Stomach (tissue), 9 donors: ENCODE results near the gene ZDHHC8. TPM values are rescaled to one million over a fixed set of nuclear protein-coding genes. Genes with fewer than 3 reads are reported as not detected.

Experiments used
- DNase-seq, 2 donors: peaks; one replicate each; pipeline versions ENCODE4 v3.0.0 to v3.0.0-alpha.2; 2013 to 2019
- H3K27ac ChIP-seq, 5 donors: fragments of 200-600 bp in 4 of 5; sonication (generic) in 4 of 5; one replicate each; pipeline ENCODE4 v1.5.1; 2013 to 2019; ENCODE audit warnings: mild to moderate bottlenecking in 1 of 5, moderate library complexity in 1 of 5
- H3K27me3 ChIP-seq, 3 donors: fragments of 200-600 bp; sonication (generic); one replicate each; pipeline ENCODE4 v1.5.1; 2017 to 2019; ENCODE audit warnings: mixed run types in 1 of 3
- H3K36me3 ChIP-seq, 4 donors: fragments of 200-600 bp; sonication (generic); 1 replicate in 3 of 4; 2 replicates in 1 of 4; pipeline ENCODE4 v1.5.1; 2016 to 2019
- H3K4me1 ChIP-seq, 4 donors: fragments of 200-600 bp; sonication (generic); one replicate each; pipeline ENCODE4 v1.5.1; 2016 to 2019
- H3K4me3 ChIP-seq, 4 donors: fragments of 200-600 bp; sonication (generic) in 3 of 4; one replicate each; pipeline ENCODE4 v1.5.1; 2016 to 2019; ENCODE audit warnings: mild to moderate bottlenecking in 1 of 4
- H3K9me3 ChIP-seq, 4 donors: fragments of 200-600 bp; sonication (generic); one replicate each; pipeline ENCODE4 v1.5.1; 2016 to 2019
- CTCF ChIP-seq, 7 experiments: fragments of 450-650 bp in 4 of 7; fragments of 200-600 bp in 3 of 7; sonication (generic) in 3 of 7; IDR thresholded peaks; one replicate each; pipeline ENCODE4 v1.5.1; 2016 to 2019; ENCODE audit warnings: antibody characterized with exemption in 7 of 7, control low read depth in 2 of 7, mild to moderate bottlenecking in 1 of 7
- EP300 ChIP-seq: sonication (generic); formaldehyde crosslinking; IDR thresholded peaks from one replicate; pipeline ENCODE4 v1.6.1; 2017; ENCODE audit warnings: antibody characterized with exemption
- POLR2A ChIP-seq, 4 donors: fragments of 450-650 bp; IDR thresholded peaks; one replicate each; pipeline ENCODE4 v1.6.1; 2016; ENCODE audit warnings: antibody characterized with exemption in 4 of 4, control low read depth in 2 of 4, mild to moderate bottlenecking in 1 of 4, moderate library complexity in 1 of 4
- POLR2AphosphoS5 ChIP-seq, 3 donors: sonication (generic); formaldehyde crosslinking; IDR thresholded peaks; one replicate each; pipeline ENCODE4 v1.6.1; 2016; ENCODE audit warnings: antibody characterized with exemption in 3 of 3
- WGBS, 5 donors: extraction: QIAGEN DNeasy Blood & Tissue Kit in 3 of 5; methylation state at CpG; one replicate each; pipeline versions ENCODE4 v1.1.5 to v1.1.7; 2013 to 2018; 5-methylcytosine and 5-hydroxymethylcytosine counted together
- intact Hi-C: fragments of 100-400 bp; cut with DNase I; formaldehyde crosslinking; loops from one replicate; pipeline ENCODE4 v1.15.1; 2023; ENCODE audit warnings: low total_unique reads
- polyA plus RNA-seq, 3 donors: library from polyadenylated mRNA; stranded (reverse); fragments of 200-250 nt; gene quantifications; one replicate each; pipeline ENCODE4 v1.2.3, GENCODE V29; 2013
- total RNA-seq, 5 donors: library from RNA; depleted of rRNA; stranded (reverse); fragments of >200 nt; gene quantifications; one replicate each; pipeline versions ENCODE4 v1.1.0 to v1.2.3, GENCODE V29; 2014 to 2016
- donor health status: healthy with polysubstance abuse.
- donor health status: Bipolar disorder and iron deficiency.
- donor health status: healthy.

The ZDHHC8 gene
- total and polyA plus RNA-seq, 8 donors: 3.2 to 228 (median 18.7) TPM

- 77 to 91% (median 86%) methylated on average over 6 to 18 of the region's 18 CpGs for WGBS, 5 donors
- TF ChIP-seq EP300 (no peak), POLR2A (IDR thresholded peaks at IDR 0.05) (no peak), POLR2AphosphoS5 (IDR thresholded peaks at IDR 0.05) (no peak), CTCF (IDR thresholded peaks at IDR 0.05) (no peak)
- intact Hi-C loops: no loop called here
- Histone ChIP-seq H3K4me1 (no peaks in the 10 kb centered on the region), H3K4me3 (no peak overlapping the region), H3K27ac (no peak overlapping the region), H3K9me3 (no peaks in the 10 kb centered on the region), H3K27me3 (no peaks in the 10 kb centered on the region), H3K36me3 (peaks cover 0 to 29% (median 21%) of the 10 kb centered on the region in 4 donors)
- no peak for DNase-seq
Measured at GRCh38 chr22:20148414-20148813, 16.8 kb downstream of the ZDHHC8 start.

DNA sequence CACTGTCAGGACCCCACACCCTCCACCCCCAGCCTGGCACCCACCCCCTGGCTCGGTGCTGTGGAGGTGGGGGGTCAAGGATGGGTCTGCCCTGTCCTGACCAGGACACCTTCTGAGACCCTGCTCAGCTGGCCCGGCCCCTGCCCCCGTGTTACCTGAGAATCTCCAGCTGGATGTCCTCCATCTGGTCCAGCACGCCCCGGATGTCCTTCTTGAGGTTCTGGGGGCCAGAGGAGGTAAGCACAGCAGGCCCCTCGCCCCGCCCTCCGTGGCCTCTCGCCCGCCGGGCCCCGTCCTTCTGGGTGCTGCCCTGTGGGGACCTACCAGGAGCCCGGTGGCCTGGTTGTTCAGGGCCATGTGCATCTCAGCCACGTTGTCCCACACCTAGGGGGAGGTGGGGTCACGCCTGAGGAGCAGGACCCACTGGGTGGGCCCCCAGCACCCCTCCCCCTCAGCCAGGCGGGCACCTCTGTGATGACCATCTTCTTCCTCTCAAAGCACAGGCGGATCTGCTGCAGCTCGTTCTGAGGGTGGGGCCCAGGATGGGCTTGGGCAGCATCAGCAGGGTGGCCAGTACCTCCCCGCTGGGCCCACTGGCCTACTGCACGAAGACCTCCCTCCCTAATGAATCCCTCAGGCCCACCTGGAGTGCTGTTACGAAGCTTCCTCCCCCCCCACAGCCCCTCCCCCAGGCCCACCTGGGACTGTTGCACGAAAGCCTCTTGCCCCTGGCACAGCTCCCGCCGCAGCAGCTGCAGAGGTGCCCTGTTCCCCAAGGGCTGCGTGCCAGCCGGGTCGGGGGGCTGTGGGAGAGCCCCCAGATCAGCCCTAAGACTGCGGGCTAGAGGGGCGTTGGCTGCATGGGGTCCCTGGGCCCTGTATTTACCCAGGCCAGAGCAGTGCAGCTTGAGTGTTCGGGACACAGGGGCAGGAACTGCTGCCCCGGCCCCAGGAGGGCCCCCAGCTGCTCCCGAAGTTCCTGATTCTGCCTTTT is 17.9 kb downstream of the ZDHHC8 start:
- peaks cover 0 to 17% (median 11%) of the 10 kb centered on the region in 4 donors for H3K36me3 ChIP-seq
- no peak for DNase-seq
- no peaks in the 10 kb centered on the region for H3K9me3 ChIP-seq
- TF ChIP-seq POLR2AphosphoS5 (IDR thresholded peaks at IDR 0.05) (no peak), POLR2A (IDR thresholded peaks at IDR 0.05) (no peak)
- no peaks in the 10 kb centered on the region for H3K4me1 ChIP-seq
- H3K4me3 ChIP-seq: no peak overlapping the region
- peaks cover 0 to 8% (median 0%) of the 10 kb centered on the region in 3 donors for H3K27me3 ChIP-seq
- H3K27ac ChIP-seq: no peak overlapping the region
- intact Hi-C loops: no loop called here
- 51 to 66% (median 60%) methylated on average over 3 to 32 of the region's 32 CpGs for WGBS, 5 donors

DNA sequence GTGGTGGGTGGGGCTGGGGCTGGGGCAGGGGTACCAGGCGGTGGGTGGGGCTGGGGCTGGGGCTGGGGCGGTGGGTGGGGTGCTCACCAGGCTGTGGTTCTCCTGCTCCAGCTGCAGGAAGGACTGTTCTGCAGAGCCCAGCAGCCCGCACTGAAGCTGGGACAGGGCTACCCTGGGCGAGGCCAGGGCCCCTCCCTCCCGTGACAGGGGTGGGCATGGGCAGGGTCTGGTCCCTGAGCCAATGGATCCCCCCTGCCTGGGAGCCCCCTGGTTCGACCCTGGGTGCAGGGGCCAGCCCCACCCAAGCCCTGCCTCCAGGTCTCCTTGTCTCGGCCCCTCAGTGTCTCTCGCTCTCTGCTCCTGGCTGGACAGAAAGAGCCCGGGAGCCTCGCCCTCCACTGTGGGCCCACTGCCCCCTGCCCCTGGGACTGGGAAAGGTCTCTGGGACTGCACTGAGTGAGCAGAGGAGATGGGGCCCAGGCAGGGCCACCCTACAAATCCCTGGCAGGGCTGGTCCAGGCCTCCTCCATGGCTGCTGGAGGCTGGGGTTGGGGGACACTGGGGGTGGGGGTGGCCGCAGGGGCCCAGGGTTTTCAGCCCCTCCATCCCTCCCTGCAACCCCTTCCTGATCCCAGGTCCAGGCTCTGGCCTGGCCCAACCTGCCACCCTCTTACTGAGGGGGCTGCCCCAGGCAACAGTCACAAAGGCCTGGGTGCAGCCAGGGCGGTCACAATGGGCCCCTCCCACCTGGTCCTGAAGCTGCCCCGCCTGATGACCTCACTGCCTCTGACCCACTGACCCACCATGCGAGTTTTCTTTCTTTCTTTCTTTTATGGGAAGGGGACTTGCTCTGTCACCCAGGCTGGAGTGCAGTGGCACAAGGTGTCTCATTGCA is 19.0 kb downstream of the ZDHHC8 start, which contains the start of gene CCDC188:
CCDC188 (minus strand) TSS at position 675 of the 895 bp plus-strand sequence; CDS start at position 606, 69 bp downstream.
- WGBS, 5 donors: 49 to 71% (median 58%) methylated on average over 3 to 14 of the region's 14 CpGs
- no peak for DNase-seq
- Histone ChIP-seq H3K36me3 (peaks cover 0 to 7% (median 2%) of the 10 kb centered on the region in 4 donors), H3K27ac (no peak within 1 kb of the TSS), H3K4me3 (no peak within 1 kb of the TSS), H3K27me3 (peaks cover 0 to 19% (median 8%) of the 10 kb centered on the region in 3 donors), H3K9me3 (no peaks in the 10 kb centered on the region), H3K4me1 (no peaks in the 10 kb centered on the region)
- intact Hi-C loops: no loop called here
- no peak for TF ChIP-seq POLR2AphosphoS5 (IDR thresholded peaks at IDR 0.05)
- TF ChIP-seq CTCF (IDR thresholded peaks at IDR 0.05): no peak
- no peak for TF ChIP-seq POLR2A (IDR thresholded peaks at IDR 0.05)
- TF ChIP-seq EP300: no peak

DNA sequence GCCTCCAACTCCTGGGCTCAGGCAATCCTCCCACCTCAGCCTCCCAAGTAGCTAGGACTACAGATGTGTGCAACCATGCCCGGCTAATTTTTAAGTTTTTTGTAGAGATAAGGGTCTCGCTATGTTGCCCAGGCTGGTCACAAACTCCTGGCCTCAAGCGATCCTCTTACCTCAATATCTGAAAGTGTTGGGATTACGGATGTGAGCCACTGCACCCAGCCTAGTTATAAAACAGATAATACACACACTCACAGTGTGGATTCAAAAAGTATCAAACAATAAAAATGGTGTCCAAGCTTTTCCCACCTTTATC is 19.6 kb downstream of the ZDHHC8 start:
- peaks cover 0 to 4% (median 0%) of the 10 kb centered on the region in 4 donors for H3K36me3 ChIP-seq
- DNase-seq: no peak
- no peak overlapping the region for H3K4me3 ChIP-seq
- no peak for TF ChIP-seq EP300
- intact Hi-C loops: no loop called here
- H3K27ac ChIP-seq: no peak overlapping the region
- H3K9me3 ChIP-seq: no peaks in the 10 kb centered on the region
- H3K27me3 ChIP-seq: peaks cover 0 to 25% (median 8%) of the 10 kb centered on the region in 3 donors
- H3K4me1 ChIP-seq: no peaks in the 10 kb centered on the region
- WGBS, 5 donors: 76 to 90% (median 83%) methylated on average over 4 of the region's 4 CpGs

GRCh38 chr22:20152464-20152890 is 20.9 kb downstream of the ZDHHC8 start:
- no peak overlapping the region for H3K4me3 ChIP-seq
- H3K9me3 ChIP-seq: no peaks in the 10 kb centered on the region
- no peak overlapping the region for H3K27ac ChIP-seq
- intact Hi-C loops: no loop called here
- H3K27me3 ChIP-seq: peaks cover 0 to 38% (median 8%) of the 10 kb centered on the region in 3 donors
- no peak for TF ChIP-seq CTCF (IDR thresholded peaks at IDR 0.05)
- no peak for TF ChIP-seq POLR2AphosphoS5 (IDR thresholded peaks at IDR 0.05)
- no peak for TF ChIP-seq POLR2A (IDR thresholded peaks at IDR 0.05)
- TF ChIP-seq EP300: no peak
- no peak for DNase-seq
- WGBS, 5 donors: 81 to 91% (median 84%) methylated on average over 13 to 14 of the region's 14 CpGs
- H3K4me1 ChIP-seq: peaks cover 0 to 5% (median 2%) of the 10 kb centered on the region in 4 donors
- H3K36me3 ChIP-seq: no peaks in the 10 kb centered on the region
